Anterior cingulate cortex (tissue), 58 donors: ENCODE measurements around the gene PGAP2.
A peak's percentile ranks its signal among the peaks of the same experiment; 100 is the strongest.
"Not testable (repeated sequence)": the region's sequence is repeated elsewhere in the genome, so short reads cannot be mapped to it uniquely, and the experiment has no call there.

Source experiments
- DNase-seq, 58 donors: peaks; one replicate each; lab custom pipeline; 2025; lab: John Stamatoyannopoulos, UW

Gene PGAP2

GRCh38 chr11:3802011-3802790, 6.2 kb upstream of the PGAP2 start:
- no peak for DNase-seq

GRCh38 chr11:3803726-3804495, 4.4 kb upstream of the PGAP2 start:
- DNase-seq = no peak

DNA sequence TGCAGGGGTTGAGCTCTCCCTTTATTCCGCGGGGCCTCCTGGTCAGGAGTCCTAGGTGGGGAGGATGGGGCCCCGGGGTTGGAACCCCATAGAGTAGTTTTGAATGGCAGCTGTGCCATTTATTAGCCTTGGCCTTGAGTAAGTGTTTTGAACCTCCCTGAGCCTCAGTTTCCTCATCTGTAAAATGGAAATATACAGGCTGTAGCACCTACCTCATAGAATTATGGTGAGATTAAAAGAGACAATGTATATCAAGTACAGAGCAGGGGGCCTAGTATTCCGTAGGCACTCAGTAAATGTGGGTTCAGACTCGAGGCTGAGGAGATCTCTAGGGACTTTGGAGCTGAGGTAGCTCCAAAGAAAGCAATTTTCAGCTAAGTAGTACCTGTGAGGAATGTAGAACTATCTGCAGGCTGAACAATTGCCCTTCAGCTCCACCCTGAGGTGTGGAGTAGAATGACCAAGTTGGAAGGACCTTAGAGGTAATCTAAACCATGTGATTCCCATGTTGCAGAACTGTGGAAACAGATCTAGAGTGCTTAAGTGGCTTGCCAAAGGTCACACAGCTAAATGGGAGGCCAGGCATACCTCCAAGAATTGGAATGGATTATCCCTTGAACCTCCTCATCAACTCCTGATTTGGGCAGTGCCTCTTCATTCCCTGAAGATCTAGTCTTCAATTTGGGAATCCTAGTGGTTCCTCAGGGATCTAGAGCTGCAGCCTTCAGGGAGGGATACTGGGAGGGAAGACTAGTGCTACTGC, 682 bp downstream of the PGAP2 start:
- DNase-seq = no peak

- DNase-seq = peak in 2 of 58 donors; percentile 23 to 27
Observed at GRCh38 chr11:3809624-3809928, 1.2 kb downstream of the PGAP2 start.

DNA sequence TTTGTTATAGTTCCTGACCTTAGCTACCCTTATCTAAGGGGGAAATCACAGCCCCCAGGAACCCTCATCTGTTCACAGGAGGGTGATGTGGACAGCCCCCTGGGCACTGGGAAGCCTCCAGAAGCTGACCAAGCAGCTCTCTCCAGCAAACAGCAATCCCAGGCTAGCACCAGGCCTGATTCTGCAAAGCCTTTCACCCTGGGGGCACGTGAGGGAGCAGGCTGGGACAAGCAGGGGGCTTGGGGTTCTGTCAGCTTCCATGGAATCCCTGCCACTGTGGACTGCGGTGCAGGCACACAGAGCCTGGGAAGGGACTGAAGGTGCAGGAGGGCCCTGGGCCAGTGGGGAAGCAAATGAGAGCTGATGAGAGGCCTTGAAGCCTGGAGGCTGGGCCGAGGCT, 2.1 kb downstream of the PGAP2 start:
- no peak for DNase-seq

- no peak for DNase-seq
Observed at GRCh38 chr11:3810951-3811350, 2.6 kb downstream of the PGAP2 start.

GRCh38 chr11:3814832-3815231, 6.5 kb downstream of the PGAP2 start:
- not testable (repeated sequence) for DNase-seq

DNA sequence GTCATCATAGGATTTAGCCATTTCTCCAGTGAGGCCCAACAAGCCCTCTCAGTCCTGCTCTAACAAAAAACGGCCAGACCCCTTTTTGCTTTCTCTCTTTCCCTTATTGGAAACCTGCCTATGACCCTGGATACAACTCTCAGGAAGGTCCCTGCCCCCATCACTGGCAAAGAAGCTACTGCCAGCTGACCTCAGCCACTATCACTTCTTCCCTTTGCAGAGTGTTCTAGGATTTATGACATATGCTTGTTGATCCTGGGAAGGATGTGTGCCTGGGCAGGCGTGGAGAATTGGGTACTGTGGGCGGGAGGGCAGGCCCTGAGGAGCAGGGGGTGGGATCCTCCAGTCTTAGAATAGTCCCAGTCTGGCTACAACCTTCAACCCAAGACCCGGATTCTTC, 7.5 kb downstream of the PGAP2 start:
- no peak for DNase-seq

DNA sequence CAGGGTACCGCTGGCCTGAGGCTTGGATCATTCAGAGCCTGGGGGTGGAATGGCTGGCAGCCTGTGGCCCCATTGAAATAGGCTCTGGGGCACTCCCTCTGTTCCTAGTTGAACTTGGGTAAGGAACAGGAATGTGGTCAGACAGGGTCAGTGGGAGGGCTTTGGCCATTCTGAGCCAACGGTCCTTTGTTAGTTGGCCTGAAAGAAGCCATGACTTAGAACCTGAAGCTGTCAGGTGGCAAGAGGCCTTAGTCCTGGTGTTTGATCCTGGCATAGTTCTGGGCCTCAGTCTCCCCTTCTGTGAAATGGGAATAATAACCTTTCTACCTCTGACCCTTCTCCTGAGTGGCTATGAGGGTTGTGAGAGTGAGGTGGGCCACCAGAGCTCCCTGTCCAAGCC, 8.3 kb downstream of the PGAP2 start:
- DNase-seq = no peak

DNA sequence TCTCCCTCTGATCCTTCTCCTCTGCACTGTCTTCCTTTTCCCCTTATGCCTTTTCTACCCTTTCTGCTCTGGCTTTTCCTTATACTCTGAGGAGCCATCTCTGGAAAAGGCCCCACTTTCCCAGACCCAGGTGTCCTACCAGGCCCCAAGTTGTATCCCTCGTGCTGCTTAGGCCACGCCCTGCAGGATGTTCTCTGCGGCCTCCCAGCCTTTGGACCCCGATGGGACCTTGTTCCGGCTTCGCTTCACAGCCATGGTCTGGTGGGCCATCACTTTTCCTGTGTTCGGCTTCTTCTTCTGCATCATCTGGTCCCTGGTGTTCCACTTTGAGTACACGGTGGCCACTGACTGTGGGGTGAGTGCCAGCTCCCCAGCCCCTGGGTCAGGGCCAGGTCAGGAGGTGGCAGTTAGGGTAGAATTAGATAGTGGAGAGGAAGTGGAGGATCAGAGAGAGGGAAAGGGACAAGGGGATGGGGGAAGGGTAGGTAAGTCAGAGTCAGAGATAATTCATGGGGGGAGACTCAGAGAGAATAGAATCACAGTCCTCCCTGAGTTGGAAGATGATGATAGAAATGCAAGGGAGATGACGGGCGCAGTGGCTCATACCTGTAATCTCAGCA, 8.9 kb downstream of the PGAP2 start:
- no peak for DNase-seq

- DNase-seq = no peak
Observed at GRCh38 chr11:3820971-3821370, 12.6 kb downstream of the PGAP2 start.

DNA sequence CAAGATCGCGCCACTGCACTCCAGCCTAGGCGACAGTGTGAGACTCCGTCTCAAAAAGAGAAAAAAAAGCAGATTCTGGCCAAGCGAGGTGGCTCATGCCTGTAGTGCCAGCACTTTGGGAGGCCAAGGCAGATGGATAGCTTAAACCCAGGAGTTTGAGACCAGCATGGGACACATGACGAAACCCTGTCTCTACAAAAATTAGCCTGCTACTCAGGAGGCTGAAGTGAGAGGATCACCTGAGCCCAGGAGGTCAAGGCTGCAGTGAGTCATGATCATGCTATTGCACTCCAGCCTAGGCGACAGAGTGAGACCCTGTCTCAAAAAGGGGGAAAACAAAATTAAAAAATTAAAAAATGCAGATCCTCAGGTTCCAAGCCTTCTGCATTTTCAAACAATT, 14.0 kb downstream of the PGAP2 start:
- DNase-seq = no peak

DNA sequence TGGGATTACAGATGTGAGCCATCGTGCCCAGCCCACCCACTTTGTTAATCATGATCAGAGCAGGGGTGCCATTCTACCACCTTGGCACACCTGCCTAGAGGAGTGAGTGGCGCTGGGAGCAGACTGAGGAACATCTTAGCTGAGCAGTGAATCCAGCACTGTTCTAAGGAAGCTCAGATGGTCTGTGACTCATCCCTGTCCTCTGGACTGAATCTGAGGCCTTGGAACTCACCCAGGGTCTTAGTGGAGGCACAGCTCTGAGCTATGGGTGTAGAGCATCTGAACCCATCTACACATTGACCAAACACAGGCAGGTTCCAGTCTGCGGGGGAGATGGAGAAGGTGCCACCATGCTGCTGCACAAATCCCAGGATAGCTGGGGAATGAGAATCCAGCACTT, 14.9 kb downstream of the PGAP2 start:
- peak in 1 of 58 donors; percentile 27 for DNase-seq

DNA sequence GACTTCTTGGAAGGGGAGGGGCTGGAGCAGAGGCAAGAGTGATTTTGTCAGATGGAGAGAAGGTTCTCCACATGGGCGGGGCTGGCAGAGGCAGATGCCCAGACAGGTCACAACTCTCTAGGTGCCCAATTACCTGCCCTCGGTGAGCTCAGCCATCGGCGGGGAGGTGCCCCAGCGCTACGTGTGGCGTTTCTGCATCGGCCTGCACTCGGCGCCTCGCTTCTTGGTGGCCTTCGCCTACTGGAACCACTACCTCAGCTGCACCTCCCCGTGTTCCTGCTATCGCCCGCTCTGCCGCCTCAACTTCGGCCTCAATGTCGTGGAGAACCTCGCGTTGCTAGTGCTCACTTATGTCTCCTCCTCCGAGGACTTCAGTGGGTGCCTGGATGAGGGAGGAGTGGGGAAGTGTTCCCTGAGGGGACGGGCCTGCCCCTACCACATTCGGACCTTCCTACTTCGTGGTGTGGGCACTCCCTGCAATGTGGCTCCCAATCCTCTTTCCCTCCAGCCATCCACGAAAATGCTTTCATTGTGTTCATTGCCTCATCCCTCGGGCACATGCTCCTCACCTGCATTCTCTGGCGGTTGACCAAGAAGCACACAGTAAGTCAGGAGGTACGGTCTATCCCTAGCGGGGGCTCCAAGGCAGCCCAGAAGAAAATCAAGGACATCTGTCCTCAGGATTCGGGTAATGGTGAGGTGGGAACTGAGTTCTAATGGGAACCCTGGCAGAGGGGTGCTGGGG, 15.6 kb downstream of the PGAP2 start:
- no peak for DNase-seq

DNA sequence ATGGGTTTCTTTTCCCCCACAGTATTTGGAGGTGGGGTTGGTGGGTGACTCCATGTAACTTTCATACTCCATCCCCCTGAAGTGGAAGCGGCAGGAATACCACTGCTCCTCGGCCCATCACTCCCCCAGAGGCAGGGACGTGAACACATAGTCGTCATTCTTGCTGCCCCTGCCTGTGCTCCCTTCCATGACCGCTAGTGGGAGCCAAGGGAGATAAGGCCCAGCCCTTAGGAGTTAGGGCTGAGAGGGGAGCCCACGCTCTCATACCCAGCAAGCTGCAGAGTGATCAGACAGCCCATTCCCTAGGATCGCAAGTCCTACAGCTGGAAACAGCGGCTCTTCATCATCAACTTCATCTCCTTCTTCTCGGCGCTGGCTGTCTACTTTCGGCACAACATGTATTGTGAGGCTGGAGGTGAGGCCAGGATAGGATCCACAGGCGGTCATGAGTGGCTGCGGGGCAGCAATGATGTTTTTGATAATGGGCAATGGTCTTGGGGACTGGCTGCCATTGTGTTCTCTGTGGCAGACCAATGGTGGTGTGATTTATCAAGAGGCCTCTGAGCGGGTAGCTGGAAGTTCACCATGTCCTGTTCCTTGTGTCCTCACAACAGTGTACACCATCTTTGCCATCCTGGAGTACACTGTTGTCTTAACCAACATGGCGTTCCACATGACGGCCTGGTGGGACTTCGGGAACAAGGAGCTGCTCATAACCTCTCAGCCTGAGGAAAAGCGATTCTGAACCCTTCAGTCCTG, 16.5 kb downstream of the PGAP2 start:
- peak in 30 of 58 donors; percentile 12 to 66 (median 38) for DNase-seq

- DNase-seq = no peak
Observed at GRCh38 chr11:3825473-3826154, 17.3 kb downstream of the PGAP2 start.

DNA sequence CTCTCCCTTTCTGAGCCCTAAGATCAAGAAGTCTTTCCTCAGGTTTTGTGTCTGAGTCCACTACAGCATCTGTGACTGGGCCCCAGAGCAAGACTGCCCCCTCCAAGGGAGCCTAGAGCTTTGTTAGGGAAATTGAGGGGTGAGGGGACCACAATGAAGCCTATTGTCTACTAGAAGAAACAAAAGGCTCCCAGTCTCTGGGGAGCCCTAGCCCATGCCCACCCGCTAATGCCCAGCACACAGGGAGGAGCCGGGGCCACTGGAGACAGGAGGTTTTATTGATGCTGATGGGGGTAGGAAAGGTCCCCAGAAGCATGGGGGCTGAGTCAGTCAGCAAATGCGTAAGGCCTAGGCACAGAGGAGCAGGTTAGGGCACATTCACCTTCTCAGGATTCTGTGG, 18.4 kb downstream of the PGAP2 start:
- peak in 46 of 58 donors; percentile 18 to 92 (median 70) for DNase-seq

- peak in 15 of 58 donors; percentile 17 to 59 (median 32) for DNase-seq
Observed at GRCh38 chr11:3827434-3828186, 19.2 kb downstream of the PGAP2 start.
